Glutamatergic neuron (in vitro differentiated cells): Measurements from ENCODE around the gene SRRT. TPM values are rescaled to one million over a fixed set of nuclear protein-coding genes. Genes with fewer than 3 reads are reported as not detected.
"Not testable (repeated sequence)": the region's sequence is repeated elsewhere in the genome, so short reads cannot be mapped to it uniquely, and the experiment has no call there.

Source experiments
- DNase-seq: peaks from one replicate; pipeline ENCODE4 v3.0.0; 2022
- H3K27ac Mint-ChIP-seq: one replicate; pipeline ENCODE4 v1.8.0; 2020; ENCODE audit warnings: mild to moderate bottlenecking, mixed read lengths, inconsistent platforms; ENCODE audit not compliant: unreplicated experiment
- H3K27me3 Mint-ChIP-seq: one replicate; pipeline ENCODE4 v1.8.0; 2020; ENCODE audit warnings: mild to moderate bottlenecking, moderate library complexity, mixed read lengths, inconsistent platforms; ENCODE audit not compliant: unreplicated experiment
- H3K36me3 Mint-ChIP-seq: one replicate; pipeline ENCODE4 v1.8.0; 2020; ENCODE audit warnings: mild to moderate bottlenecking, mixed read lengths, inconsistent platforms; ENCODE audit not compliant: unreplicated experiment
- H3K4me1 Mint-ChIP-seq: one replicate; pipeline ENCODE4 v1.8.0; 2020; ENCODE audit warnings: mild to moderate bottlenecking, low read depth, mixed read lengths, inconsistent platforms; ENCODE audit not compliant: unreplicated experiment
- H3K4me3 Mint-ChIP-seq: one replicate; pipeline ENCODE4 v1.8.0; 2020; ENCODE audit warnings: mild to moderate bottlenecking, mixed read lengths, inconsistent platforms; ENCODE audit not compliant: unreplicated experiment
- H3K9me3 Mint-ChIP-seq: one replicate; pipeline ENCODE4 v1.8.0; 2020; ENCODE audit warnings: mild to moderate bottlenecking, moderate library complexity, mixed read lengths, inconsistent platforms; ENCODE audit not compliant: unreplicated experiment
- microRNA-seq: library from miRNA; unstranded; fragments of <30 nt; microRNA quantifications from one replicate; pipeline ENCODE4, GENCODE V29; 2020; ENCODE audit not compliant: unreplicated experiment
- total RNA-seq: library from RNA; stranded (reverse); fragmentation: NEBNext Ultra II Directional; extraction: Animal tissue kit (Norgen Biotek cat#: 25700); gene quantifications from one replicate; pipeline ENCODE4 v1.2.1, GENCODE V29; 2021; ENCODE audit not compliant: unreplicated experiment
- TF ChIP-seq, protein P1 (sequence below): fragments of 200-600 bp; sonication (generic); IDR thresholded peaks from one replicate; pipeline ENCODE4 v1.5.0; 2021; ENCODE audit not compliant: partially characterized antibody, unreplicated experiment

The SRRT gene
- total RNA-seq, 1 donor from 2014 or later: 213 TPM

DNA sequence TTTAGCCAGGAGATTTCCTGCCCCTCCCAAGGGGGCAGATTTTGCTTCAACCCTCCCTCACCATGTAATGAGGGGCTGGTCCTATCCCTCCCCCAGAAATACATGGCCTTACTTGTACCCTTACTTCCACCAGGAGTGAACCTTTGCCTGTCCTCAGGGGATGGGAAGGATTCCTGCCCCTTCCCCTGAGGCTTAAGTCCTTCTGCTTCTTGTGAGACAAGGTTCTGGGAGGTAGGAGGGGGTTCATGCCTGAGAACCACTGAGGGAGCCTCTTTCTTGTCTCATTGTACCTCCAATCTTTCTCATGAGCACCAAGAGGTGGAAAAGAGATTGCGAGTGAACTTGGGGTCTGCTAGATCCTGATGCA is 54.9 kb downstream of the SRRT start:
- Mint-ChIP-seq H3K4me1 (no peaks in the 10 kb centered on the region), H3K27ac (no peak overlapping the region), H3K9me3 (peaks cover 4% of the 10 kb centered on the region), H3K27me3 (no peaks in the 10 kb centered on the region), H3K4me3 (no peak overlapping the region), H3K36me3 (peaks cover 9% of the 10 kb centered on the region)
- TF ChIP-seq, protein P1, sequence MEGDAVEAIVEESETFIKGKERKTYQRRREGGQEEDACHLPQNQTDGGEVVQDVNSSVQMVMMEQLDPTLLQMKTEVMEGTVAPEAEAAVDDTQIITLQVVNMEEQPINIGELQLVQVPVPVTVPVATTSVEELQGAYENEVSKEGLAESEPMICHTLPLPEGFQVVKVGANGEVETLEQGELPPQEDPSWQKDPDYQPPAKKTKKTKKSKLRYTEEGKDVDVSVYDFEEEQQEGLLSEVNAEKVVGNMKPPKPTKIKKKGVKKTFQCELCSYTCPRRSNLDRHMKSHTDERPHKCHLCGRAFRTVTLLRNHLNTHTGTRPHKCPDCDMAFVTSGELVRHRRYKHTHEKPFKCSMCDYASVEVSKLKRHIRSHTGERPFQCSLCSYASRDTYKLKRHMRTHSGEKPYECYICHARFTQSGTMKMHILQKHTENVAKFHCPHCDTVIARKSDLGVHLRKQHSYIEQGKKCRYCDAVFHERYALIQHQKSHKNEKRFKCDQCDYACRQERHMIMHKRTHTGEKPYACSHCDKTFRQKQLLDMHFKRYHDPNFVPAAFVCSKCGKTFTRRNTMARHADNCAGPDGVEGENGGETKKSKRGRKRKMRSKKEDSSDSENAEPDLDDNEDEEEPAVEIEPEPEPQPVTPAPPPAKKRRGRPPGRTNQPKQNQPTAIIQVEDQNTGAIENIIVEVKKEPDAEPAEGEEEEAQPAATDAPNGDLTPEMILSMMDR: no peak
- no peak for DNase-seq

DNA sequence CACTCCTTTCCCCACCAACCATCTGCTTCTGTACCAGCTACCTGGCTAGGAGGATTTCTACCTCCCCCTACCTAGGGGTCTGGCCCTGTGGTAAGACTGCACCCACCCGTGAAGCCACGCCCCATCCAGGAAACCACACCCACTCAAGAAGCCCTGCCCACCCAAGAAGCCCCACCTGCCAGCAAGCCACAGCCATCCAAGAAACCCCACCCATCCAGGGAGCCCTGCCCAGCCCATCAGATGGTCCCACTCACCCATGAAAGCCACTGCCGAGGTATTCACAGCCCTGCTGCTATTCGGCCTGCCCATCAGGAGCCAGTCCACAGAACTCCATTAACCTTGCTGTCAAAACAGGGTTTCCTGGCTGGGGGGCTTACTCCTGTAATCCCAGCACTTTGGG is 58.8 kb downstream of the SRRT start:
- Mint-ChIP-seq H3K9me3 (peaks cover 8% of the 10 kb centered on the region), H3K36me3 (peaks cover 9% of the 10 kb centered on the region), H3K4me1 (no peaks in the 10 kb centered on the region), H3K27ac (no peak overlapping the region), H3K4me3 (no peak overlapping the region), H3K27me3 (peaks cover 2% of the 10 kb centered on the region)
- TF ChIP-seq, protein P1: no peak
- no peak for DNase-seq

DNA sequence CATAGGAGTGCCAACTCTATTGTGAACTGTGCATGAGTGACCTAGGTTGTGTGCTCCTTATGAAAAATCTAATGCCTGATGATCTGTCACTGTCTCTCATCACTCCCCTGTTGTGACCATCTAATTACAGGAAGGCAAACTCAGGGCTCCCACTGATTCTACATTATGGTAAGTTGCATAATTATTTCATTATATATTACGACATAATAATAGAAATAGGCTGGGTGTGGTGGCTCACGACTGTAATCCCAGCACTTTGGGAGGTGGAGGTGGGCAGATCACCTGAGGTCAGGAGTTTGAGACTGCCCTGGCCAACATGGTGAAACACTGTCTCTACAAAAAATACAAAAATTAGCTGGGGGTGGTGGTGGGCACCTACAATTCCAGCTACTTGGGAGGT is 60.5 kb downstream of the SRRT start:
- not testable (repeated sequence) for H3K4me3 Mint-ChIP-seq, H3K36me3 Mint-ChIP-seq, DNase-seq, H3K27me3 Mint-ChIP-seq, H3K9me3 Mint-ChIP-seq, H3K27ac Mint-ChIP-seq, H3K4me1 Mint-ChIP-seq

DNA sequence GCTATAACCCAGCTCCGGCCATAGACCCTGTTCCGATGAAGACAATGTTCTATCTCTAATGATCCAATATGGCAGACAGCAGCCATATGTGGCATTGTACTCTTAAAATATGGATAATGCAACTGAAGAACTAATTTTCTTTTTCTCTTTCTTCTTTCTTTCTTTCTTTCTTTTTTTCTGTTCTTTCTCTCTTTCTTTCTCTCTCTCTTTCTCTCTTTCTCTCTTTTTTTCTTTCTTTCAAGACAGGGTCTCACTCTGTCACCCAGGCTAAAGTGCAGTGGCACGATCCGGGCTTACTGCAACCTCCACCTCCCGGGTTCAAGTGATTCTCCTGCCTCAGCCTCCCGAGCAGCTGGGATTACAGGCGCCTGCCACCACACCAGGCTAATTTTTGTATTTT is 61.3 kb downstream of the SRRT start:
- not testable (repeated sequence) for H3K36me3 Mint-ChIP-seq, DNase-seq, H3K27me3 Mint-ChIP-seq, H3K4me1 Mint-ChIP-seq, H3K4me3 Mint-ChIP-seq, H3K9me3 Mint-ChIP-seq, H3K27ac Mint-ChIP-seq

Small RNA genes within 50 kb of the gene (microRNA-seq; reads per million reads assigned to microRNA genes)
- gene MIR6875: 1.5 reads per million, percentile 6 among the genes with 10 or more reads in this experiment

Other genes with a start within 250 kb of the SRRT start
- gene TFR2, start 233.6 kb upstream of the SRRT start, total RNA-seq: 5.1 TPM
- 95.2 TPM for gene ACTL6B, start 218.7 kb upstream of the SRRT start, total RNA-seq
- 275 TPM for gene GNB2, start 201.4 kb upstream of the SRRT start, total RNA-seq
- 79.6 TPM for gene GIGYF1, start 180.9 kb upstream of the SRRT start, total RNA-seq
- gene POP7, start 169.0 kb upstream of the SRRT start, total RNA-seq: 35.8 TPM
- gene EPO, start 154.6 kb upstream of the SRRT start, total RNA-seq: not detected
- not detected for gene ZAN, start 141.5 kb upstream of the SRRT start, total RNA-seq
- gene EPHB4, start 47.6 kb upstream of the SRRT start, total RNA-seq: 21.5 TPM
- 36.7 TPM for gene SLC12A9, start 22.4 kb upstream of the SRRT start, total RNA-seq
- 13.1 TPM for gene TRIP6, start 7.7 kb upstream of the SRRT start, total RNA-seq
- gene UFSP1, start 14.6 kb downstream of the SRRT start, total RNA-seq: 3.2 TPM
- 30.0 TPM for gene ACHE, start 20.8 kb downstream of the SRRT start, total RNA-seq
- gene MUC3A, start 74.4 kb downstream of the SRRT start, total RNA-seq: 6.3 TPM
- 1.0 TPM for gene MUC12, start 94.5 kb downstream of the SRRT start, total RNA-seq
- not detected for gene MUC17, start 145.0 kb downstream of the SRRT start, total RNA-seq
- 0.61 TPM for gene TRIM56, start 210.4 kb downstream of the SRRT start, total RNA-seq